ENCODE data around the gene ACOT13. TPM values are rescaled to one million over a fixed set of nuclear protein-coding genes. Genes with fewer than 3 reads are reported as not detected.

ACOT13 gene
- total RNA-seq, 2 donors from 2014 or later = 8.8 to 15.9 TPM

GRCh38 chr6:24642061-24642460 is 24.8 kb upstream of the ACOT13 start:
- no peaks in the 10 kb centered on the region for H3K27me3 ChIP-seq (replicated peaks; ENCODE audit: insufficient read depth)
- intact Hi-C loops (cut with DNase I) = no loop called here
- TF ChIP-seq CTCF (IDR thresholded peaks at IDR 0.05) (no peak), POLR2A (IDR thresholded peaks at IDR 0.05) (no peak), POLR2AphosphoS5 (IDR thresholded peaks at IDR 0.05) (no peak)

GRCh38 chr6:24643920-24644319 is 23.0 kb upstream of the ACOT13 start:
- Histone ChIP-seq H3K27ac (no peak overlapping the region), H3K36me3 (no peaks in the 10 kb centered on the region), H3K27me3 (replicated peaks; ENCODE audit: insufficient read depth) (no peaks in the 10 kb centered on the region), H3K9me3 (no peaks in the 10 kb centered on the region), H3K4me1 (replicated peaks) (no peaks in the 10 kb centered on the region), H3K4me3 (no peak overlapping the region)
- intact Hi-C loops (cut with DNase I) = no loop called here
- DNase-seq (ENCODE audit: low spot score) = no peak
- TF ChIP-seq CTCF (IDR thresholded peaks at IDR 0.05) = no peak
- no peak for TF ChIP-seq POLR2A (IDR thresholded peaks at IDR 0.05)
- TF ChIP-seq POLR2AphosphoS5 (IDR thresholded peaks at IDR 0.05) = no peak
- 82% methylated on average over 7 of the region's 7 CpGs for WGBS

More at GRCh38 chr6:24642061-24642460, 24.8 kb upstream of the ACOT13 start:
- Histone ChIP-seq H3K36me3 (no peaks in the 10 kb centered on the region), H3K27ac (no peak overlapping the region), H3K4me1 (replicated peaks) (no peaks in the 10 kb centered on the region), H3K4me3 (no peak overlapping the region), H3K9me3 (no peaks in the 10 kb centered on the region)
- DNase-seq (ENCODE audit: low spot score) = no peak

- Histone ChIP-seq H3K27me3 (replicated peaks; ENCODE audit: insufficient read depth) (no peaks in the 10 kb centered on the region), H3K36me3 (no peaks in the 10 kb centered on the region), H3K9me3 (no peaks in the 10 kb centered on the region), H3K4me1 (replicated peaks) (no peaks in the 10 kb centered on the region), H3K4me3 (no peak overlapping the region), H3K27ac (no peak overlapping the region)
- no peak for DNase-seq (ENCODE audit: low spot score)
- TF ChIP-seq CTCF (IDR thresholded peaks at IDR 0.05) (no peak), POLR2A (IDR thresholded peaks at IDR 0.05) (no peak), POLR2AphosphoS5 (IDR thresholded peaks at IDR 0.05) (no peak)
- intact Hi-C loops (cut with DNase I) = no loop called here
- 86% methylated on average over 4 of the region's 4 CpGs for WGBS
Observed at GRCh38 chr6:24644377-24644776, 22.5 kb upstream of the ACOT13 start.

GRCh38 chr6:24646771-24647170 is 20.1 kb upstream of the ACOT13 start:
- Histone ChIP-seq H3K27ac (no peak overlapping the region), H3K4me3 (no peak overlapping the region), H3K27me3 (replicated peaks; ENCODE audit: insufficient read depth) (no peaks in the 10 kb centered on the region), H3K36me3 (no peaks in the 10 kb centered on the region), H3K9me3 (no peaks in the 10 kb centered on the region), H3K4me1 (replicated peaks) (no peaks in the 10 kb centered on the region)
- 74% methylated on average over 8 of the region's 8 CpGs for WGBS
- intact Hi-C loops (cut with DNase I) = no loop called here
- TF ChIP-seq POLR2AphosphoS5 (IDR thresholded peaks at IDR 0.05) (no peak), CTCF (IDR thresholded peaks at IDR 0.05) (no peak), POLR2A (IDR thresholded peaks at IDR 0.05) (no peak)
- no peak for DNase-seq (ENCODE audit: low spot score)

- Histone ChIP-seq H3K27ac (no peak overlapping the region), H3K27me3 (replicated peaks; ENCODE audit: insufficient read depth) (no peaks in the 10 kb centered on the region), H3K9me3 (no peaks in the 10 kb centered on the region), H3K4me1 (replicated peaks) (no peaks in the 10 kb centered on the region), H3K4me3 (no peak overlapping the region), H3K36me3 (no peaks in the 10 kb centered on the region)
- TF ChIP-seq POLR2AphosphoS5 (IDR thresholded peaks at IDR 0.05) (no peak), POLR2A (IDR thresholded peaks at IDR 0.05) (no peak), CTCF (IDR thresholded peaks at IDR 0.05) (no peak)
- no peak for DNase-seq (ENCODE audit: low spot score)
- 93% methylated on average over 5 of the region's 5 CpGs for WGBS
- intact Hi-C loops (cut with DNase I) = no loop called here
Observed at GRCh38 chr6:24648276-24648675, 18.6 kb upstream of the ACOT13 start.
